Kidney glomerular epithelial cell (primary cell): ENCODE data around the gene FOXK1.

Experiments used
- DNase-seq: peaks from one replicate; lab custom pipeline; 2025; lab: John Stamatoyannopoulos, UW

FOXK1 gene

GRCh38 chr7:4722960-4723630, 41.0 kb downstream of the FOXK1 start:
- no peak for DNase-seq

- DNase-seq, result peak; percentile 60
Observed at GRCh38 chr7:4724648-4725013, 42.5 kb downstream of the FOXK1 start.

- DNase-seq, result peak; percentile 86
Observed at GRCh38 chr7:4725014-4725849, 43.1 kb downstream of the FOXK1 start.

GRCh38 chr7:4725850-4726450, 43.9 kb downstream of the FOXK1 start:
- no peak for DNase-seq

GRCh38 chr7:4726566-4726965, 44.5 kb downstream of the FOXK1 start:
- no peak for DNase-seq

- DNase-seq, result no peak
Observed at GRCh38 chr7:4727914-4728705, 46.0 kb downstream of the FOXK1 start.

- DNase-seq, result no peak
Observed at GRCh38 chr7:4729266-4729665, 47.2 kb downstream of the FOXK1 start.

- no peak for DNase-seq
Observed at GRCh38 chr7:4730276-4730675, 48.2 kb downstream of the FOXK1 start.

GRCh38 chr7:4730971-4731370, 48.9 kb downstream of the FOXK1 start:
- no peak for DNase-seq

- DNase-seq, result no peak
Observed at GRCh38 chr7:4731803-4732202, 49.7 kb downstream of the FOXK1 start.

- DNase-seq, result no peak
Observed at GRCh38 chr7:4733936-4734528, 51.9 kb downstream of the FOXK1 start.

- DNase-seq, result no peak
Observed at GRCh38 chr7:4734587-4735345, 52.7 kb downstream of the FOXK1 start.

GRCh38 chr7:4737300-4737699, 55.2 kb downstream of the FOXK1 start:
- DNase-seq, result no peak

- peak; percentile 89 for DNase-seq
Observed at GRCh38 chr7:4738711-4739527, 56.8 kb downstream of the FOXK1 start.

GRCh38 chr7:4739528-4739992, 57.5 kb downstream of the FOXK1 start:
- DNase-seq, result peak; percentile 39

- DNase-seq, result no peak
Observed at GRCh38 chr7:4740796-4741195, 58.7 kb downstream of the FOXK1 start.

- no peak for DNase-seq
Observed at GRCh38 chr7:4742051-4742573, 60.0 kb downstream of the FOXK1 start.

- DNase-seq, result no peak
Observed at GRCh38 chr7:4742852-4743251, 60.8 kb downstream of the FOXK1 start.

GRCh38 chr7:4744391-4745264, 62.5 kb downstream of the FOXK1 start:
- DNase-seq, result peak; percentile 94
